HUES48 (cell line): ENCODE data around the gene LAX1.
"Not testable (repeated sequence)": the region's sequence is repeated elsewhere in the genome, so short reads cannot be mapped to it uniquely, and the experiment has no call there.

Source experiments
- H3K27ac ChIP-seq: one replicate; pipeline ENCODE4 v1.7.0; 2013; ENCODE audit warnings: low read depth, low read length, inconsistent platforms
- H3K27me3 ChIP-seq: 2 replicates; pipeline ENCODE4 v1.6.1; 2013; ENCODE audit warnings: mild to moderate bottlenecking, low read length; ENCODE audit not compliant: control insufficient read depth, insufficient read depth
- H3K36me3 ChIP-seq: 2 replicates; pipeline ENCODE4 v1.6.1; 2013; ENCODE audit warnings: low read length; ENCODE audit not compliant: control insufficient read depth, insufficient read depth
- H3K4me1 ChIP-seq: 2 replicates; pipeline ENCODE4 v1.6.1; 2013; ENCODE audit warnings: mild to moderate bottlenecking, low read length; ENCODE audit not compliant: control insufficient read depth, insufficient read depth
- H3K4me3 ChIP-seq: 2 replicates; pipeline ENCODE4 v1.5.1; 2013; ENCODE audit warnings: mild to moderate bottlenecking, low read depth, low read length
- H3K9ac ChIP-seq: 2 replicates; pipeline ENCODE4 v1.6.1; 2013; ENCODE audit warnings: mild to moderate bottlenecking, low read depth, low read length, moderate library complexity
- H3K9me3 ChIP-seq: 2 replicates; pipeline ENCODE4 v1.6.1; 2013; ENCODE audit warnings: low read length; ENCODE audit not compliant: control insufficient read depth, insufficient read depth

LAX1 gene

DNA sequence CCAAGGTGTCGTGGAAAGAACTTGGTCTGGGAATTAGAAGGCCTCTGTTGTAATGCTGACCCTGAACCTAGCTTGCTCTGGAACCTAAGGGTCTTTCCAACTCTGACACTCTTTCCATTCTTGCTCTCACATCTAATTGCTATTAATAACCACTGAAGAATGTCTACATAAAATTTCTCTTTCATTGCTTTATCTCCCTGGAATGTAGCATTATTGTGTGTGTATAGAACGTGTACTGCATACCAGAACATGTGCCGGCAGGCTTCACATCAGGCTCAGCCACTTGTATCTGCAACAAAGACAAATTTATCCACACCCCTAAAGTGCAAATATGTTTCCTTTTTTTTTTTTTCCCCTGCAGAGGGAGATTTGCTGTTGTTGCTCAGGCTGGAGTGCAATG lies 13.9 kb upstream of the LAX1 start:
- Histone ChIP-seq H3K27ac (no peak overlapping the region), H3K4me3 (no peak overlapping the region), H3K27me3 (no peaks in the 10 kb centered on the region), H3K36me3 (no peaks in the 10 kb centered on the region), H3K9me3 (no peaks in the 10 kb centered on the region), H3K9ac (no peak overlapping the region), H3K4me1 (no peaks in the 10 kb centered on the region)

DNA sequence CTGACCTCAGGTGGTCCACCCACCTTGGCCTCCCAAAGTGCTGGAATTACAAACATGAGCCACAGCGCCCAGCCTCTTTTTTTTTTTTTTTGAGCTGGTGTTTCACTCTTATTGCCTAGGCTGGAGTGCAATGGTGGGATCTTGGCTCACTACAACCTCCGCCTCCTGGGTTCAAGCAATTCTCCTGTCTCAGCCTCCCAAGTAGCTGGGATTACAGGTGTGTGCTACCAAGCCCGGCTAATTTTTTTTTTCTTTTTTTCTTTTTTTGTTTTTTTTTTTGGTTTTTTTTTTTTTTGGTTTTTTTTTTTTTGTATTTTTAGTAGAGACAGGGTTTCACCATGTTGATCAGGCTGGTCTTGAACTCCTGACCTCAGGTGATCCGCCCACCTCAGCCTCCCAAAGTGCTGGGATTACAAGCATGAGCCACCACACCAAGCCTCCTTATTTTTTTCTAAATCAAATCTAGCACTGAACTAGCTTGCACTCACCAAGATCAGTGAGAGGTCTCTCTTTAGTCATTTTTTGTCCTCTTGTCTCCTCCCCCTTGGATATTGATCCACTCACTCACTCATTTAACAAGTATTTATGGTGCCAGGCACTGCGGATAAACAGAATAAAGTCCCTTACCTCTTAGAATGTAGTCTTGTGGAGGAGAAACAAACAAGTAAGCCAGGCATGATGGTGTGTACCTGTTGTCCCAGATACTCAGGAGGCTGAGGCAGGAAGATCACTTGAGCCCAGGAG lies 13.2 kb upstream of the LAX1 start:
- not testable (repeated sequence) for H3K36me3 ChIP-seq, H3K4me3 ChIP-seq, H3K9me3 ChIP-seq, H3K4me1 ChIP-seq, H3K27ac ChIP-seq, H3K9ac ChIP-seq, H3K27me3 ChIP-seq

DNA sequence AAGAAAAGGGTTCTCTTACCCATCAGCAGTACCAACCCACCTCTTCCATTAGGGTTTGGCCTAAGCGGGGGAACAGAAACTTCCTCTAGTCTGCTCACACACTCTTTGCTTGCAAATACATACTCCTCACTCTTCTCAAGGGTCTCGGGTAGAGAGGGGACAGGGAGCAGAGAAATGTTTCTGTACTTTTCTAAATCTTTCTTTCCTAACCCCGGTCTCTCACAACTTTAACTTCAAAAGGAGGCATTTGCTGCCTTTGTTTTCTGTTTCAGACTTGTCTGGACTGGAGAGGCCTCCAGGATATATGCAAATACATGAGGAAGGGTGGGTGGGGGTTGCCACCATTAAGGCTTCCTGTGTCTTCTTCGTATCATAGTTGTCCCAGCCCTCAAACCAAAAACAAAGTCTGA lies 10.5 kb upstream of the LAX1 start:
- Histone ChIP-seq H3K4me3 (no peak overlapping the region), H3K27ac (no peak overlapping the region), H3K27me3 (no peaks in the 10 kb centered on the region), H3K9me3 (no peaks in the 10 kb centered on the region), H3K36me3 (no peaks in the 10 kb centered on the region), H3K9ac (no peak overlapping the region), H3K4me1 (no peaks in the 10 kb centered on the region)

DNA sequence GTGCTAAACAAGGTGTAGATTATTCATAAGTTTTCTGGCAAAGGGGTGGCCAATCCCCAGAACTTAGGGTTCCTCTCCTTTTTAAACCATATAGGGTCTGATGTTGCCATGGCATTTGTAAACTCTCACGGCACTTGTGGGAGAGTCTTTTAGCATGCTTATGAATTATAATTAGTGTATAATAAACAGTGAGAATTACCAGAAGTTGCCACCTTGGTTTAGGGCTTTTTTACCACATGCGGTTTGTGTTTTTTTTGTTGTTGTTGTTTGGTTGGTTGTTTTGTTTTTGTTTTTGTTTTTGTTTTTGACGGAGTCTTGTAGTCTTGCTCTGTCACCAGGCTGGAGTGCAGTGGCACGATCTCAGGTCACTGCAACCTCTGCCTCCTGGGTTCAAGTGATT lies 8.9 kb upstream of the LAX1 start:
- no peaks in the 10 kb centered on the region for H3K9me3 ChIP-seq
- H3K9ac ChIP-seq: no peak overlapping the region
- no peak overlapping the region for H3K4me3 ChIP-seq
- H3K4me1 ChIP-seq: no peaks in the 10 kb centered on the region
- no peaks in the 10 kb centered on the region for H3K27me3 ChIP-seq
- no peaks in the 10 kb centered on the region for H3K36me3 ChIP-seq
- no peak overlapping the region for H3K27ac ChIP-seq

DNA sequence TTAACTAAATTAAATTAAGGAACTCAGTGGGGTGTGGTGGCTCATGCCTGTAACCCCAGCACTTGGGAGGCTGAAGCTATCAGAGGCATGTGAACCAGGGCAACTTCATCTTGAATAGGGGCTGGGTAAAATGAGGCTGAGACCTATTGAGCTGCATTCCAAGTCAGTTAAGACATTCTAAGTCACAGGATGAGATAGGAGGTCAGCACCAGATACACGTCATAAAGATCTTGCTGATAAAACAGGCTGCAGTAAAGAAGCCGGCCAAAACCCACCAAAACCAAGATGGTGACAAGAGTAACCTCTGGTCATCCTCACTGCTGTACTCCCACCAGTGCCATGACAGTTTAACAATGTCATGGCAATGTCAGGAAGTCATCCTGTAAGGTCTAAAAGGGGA lies 6.2 kb upstream of the LAX1 start:
- H3K27ac ChIP-seq, H3K9me3 ChIP-seq, H3K36me3 ChIP-seq, H3K9ac ChIP-seq, H3K4me1 ChIP-seq, H3K4me3 ChIP-seq, H3K27me3 ChIP-seq: not testable (repeated sequence)

DNA sequence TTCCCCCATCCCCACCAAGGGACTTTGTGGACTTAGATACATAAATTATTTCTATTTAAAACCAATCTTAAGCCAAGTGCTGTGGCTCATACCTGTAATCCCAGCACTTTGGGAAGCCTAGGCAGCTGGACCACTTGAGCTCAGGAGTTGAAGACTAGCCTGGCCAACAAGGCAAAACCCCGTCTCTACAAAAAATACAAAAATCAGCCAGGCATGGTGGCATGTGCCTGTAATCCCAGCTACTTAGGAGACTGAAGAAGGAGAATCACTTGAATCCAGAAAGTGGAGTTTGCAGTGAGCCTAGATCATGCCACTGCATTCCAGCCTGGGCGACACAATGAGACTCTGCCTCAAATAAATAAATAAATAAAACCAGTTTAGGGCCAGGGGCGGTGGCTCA lies 4.5 kb upstream of the LAX1 start:
- H3K4me1 ChIP-seq: no peaks in the 10 kb centered on the region
- no peak overlapping the region for H3K27ac ChIP-seq
- H3K9me3 ChIP-seq: no peaks in the 10 kb centered on the region
- no peaks in the 10 kb centered on the region for H3K27me3 ChIP-seq
- H3K4me3 ChIP-seq: no peak overlapping the region
- H3K9ac ChIP-seq: no peak overlapping the region
- no peaks in the 10 kb centered on the region for H3K36me3 ChIP-seq

DNA sequence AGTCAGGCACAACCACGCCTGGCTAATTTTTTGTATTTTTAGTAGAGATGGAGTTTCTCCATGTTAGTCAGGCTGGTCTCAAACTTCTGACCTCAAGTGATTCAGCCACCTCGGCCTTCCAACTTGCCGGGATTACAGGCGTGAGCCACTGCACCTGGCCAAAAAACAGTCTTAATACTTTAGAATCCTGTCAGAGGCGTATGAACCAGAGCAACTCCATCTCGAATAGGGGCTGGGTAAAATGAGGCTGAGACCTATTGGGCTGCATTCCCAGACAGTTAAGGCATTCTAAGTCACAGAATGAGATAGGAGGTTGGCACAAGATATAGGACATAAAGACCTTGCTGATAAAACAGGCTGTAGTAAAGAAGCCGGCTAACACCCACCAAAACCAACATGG lies 3.0 kb upstream of the LAX1 start:
- not testable (repeated sequence) for H3K36me3 ChIP-seq, H3K27me3 ChIP-seq, H3K27ac ChIP-seq, H3K9me3 ChIP-seq, H3K4me1 ChIP-seq, H3K9ac ChIP-seq, H3K4me3 ChIP-seq

DNA sequence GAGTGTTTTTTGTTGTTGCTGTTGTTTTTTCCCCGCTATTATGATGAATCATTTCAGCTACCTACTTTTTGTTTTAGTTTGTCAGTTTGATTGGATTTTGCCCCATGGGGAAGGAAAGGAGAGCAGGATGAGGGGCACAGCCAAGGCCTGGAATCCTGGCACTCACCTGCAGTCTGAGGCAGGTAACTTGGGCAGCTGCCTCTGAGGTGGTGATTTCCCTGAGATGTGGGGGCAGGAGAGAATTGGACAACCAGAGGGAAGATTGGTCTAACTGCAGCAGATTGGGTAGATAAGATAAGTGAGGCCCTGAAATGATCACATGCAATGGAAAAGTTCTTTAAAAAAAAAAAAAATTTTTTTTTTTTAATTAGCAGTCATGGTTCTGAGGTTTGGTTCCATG lies 1.5 kb upstream of the LAX1 start:
- Histone ChIP-seq H3K4me3 (no peak overlapping the region), H3K27ac (no peak overlapping the region), H3K9ac (no peak overlapping the region), H3K9me3 (no peaks in the 10 kb centered on the region), H3K27me3 (no peaks in the 10 kb centered on the region), H3K4me1 (no peaks in the 10 kb centered on the region), H3K36me3 (no peaks in the 10 kb centered on the region)

DNA sequence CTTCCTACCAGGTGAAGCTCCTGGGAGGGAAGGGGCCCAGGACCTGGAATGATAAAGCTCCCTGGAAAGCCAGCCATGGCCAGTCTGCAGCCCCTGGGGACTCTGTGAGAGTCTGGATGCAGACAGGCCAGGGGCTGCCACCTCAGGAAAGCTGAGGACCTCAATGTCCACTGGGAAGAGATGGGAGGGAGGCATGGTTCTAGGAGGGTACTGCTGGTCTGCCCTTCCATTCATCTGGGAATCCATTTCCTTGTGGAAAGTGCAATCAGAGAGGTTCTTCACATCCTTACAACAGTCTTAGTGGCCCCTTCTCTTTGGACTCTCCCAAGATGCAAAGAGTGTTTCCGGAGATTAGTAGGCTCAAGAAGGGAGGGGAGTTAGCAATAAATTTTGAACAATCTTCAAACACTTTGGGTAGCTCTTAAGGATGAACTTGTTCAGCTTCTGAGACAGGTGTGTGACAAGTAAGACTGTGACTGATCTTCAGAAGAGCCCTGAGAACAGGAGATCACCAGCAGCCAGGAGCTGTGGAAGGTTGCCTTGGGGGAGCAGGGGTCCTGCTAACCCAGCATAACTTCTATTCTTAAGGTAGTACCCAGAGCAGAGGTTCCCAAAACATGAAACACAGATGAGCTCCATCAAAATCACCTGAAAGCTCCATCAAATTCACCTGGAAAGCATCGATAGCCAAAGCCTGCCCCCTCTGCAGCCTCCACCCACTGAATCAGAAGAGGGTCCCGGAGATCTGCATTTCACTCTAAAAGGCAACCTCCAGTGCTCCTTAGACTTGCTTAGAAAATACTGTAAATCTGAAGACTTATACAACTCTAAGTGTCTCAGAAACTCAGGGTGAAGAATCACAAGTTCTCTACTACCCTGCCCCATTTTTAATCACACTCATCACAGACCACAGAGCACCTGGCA lies 616 bp upstream of the LAX1 start:
- no peak overlapping the region for H3K9ac ChIP-seq
- H3K36me3 ChIP-seq: no peaks in the 10 kb centered on the region
- no peaks in the 10 kb centered on the region for H3K9me3 ChIP-seq
- no peaks in the 10 kb centered on the region for H3K4me1 ChIP-seq
- no peak overlapping the region for H3K27ac ChIP-seq
- no peak overlapping the region for H3K4me3 ChIP-seq
- no peaks in the 10 kb centered on the region for H3K27me3 ChIP-seq

DNA sequence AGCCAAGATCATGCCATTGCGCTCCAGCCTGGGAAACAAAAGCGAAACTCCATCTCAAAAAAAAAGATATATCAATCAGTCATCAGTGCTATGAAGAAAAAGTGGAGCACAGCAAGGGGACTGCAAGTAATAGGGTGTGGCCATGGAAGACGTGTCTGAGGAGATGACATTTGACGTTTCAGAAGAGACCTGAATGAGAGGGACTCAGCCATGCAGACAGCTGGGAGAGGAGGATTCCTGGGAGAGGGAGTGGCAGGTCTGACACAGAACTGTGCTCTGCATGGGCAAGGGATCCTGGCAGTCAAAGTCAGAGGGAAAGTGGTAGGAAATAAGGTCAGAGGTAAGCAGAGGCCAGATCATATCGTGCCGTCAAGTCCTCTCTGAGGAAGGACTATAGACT lies 3.3 kb downstream of the LAX1 start:
- Histone ChIP-seq H3K9me3 (no peaks in the 10 kb centered on the region), H3K4me3 (no peak overlapping the region), H3K4me1 (no peaks in the 10 kb centered on the region), H3K9ac (no peak overlapping the region), H3K27me3 (no peaks in the 10 kb centered on the region), H3K36me3 (no peaks in the 10 kb centered on the region), H3K27ac (no peak overlapping the region)

DNA sequence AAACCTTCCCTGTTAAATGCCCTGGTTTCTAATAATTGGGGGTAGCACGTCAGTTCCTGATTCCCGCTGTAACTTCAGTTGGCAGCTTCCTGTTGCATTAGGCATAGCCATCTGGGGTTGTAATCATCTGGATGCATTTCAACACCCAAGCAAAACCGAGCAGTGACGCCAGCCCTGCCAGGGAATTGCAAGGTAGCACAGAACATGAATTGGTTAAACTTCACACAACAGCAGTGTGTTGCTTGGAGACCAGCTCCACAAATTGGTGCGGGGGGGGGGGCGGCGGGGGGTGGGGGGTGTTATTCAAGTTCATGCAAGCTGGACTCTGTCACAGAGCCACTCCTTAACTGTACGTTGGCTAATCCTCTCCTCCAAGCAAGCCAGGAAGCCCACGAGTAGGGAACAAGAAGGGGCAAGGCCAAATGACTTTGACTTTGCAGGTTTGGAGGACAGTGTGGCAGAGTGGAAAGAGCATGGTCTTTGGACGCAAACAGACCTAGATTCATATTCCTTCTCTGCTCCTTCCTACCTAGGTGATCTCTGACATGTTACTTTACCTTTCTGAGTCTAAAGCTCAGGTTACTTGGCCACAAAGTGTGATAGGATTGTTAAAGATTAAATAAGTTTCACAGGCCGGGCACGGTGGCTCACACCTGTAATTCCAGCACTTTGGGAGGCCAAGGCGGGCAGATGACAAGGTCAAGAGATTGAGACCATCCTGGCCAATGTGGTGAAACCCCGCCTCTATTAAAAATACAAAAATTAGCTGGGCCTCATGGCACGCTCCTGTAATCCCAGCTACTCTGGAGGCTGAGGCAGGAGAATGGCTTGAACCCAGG lies 4.7 kb downstream of the LAX1 start:
- Histone ChIP-seq H3K27me3 (no peaks in the 10 kb centered on the region), H3K4me3 (no peak overlapping the region), H3K27ac (no peak overlapping the region), H3K36me3 (no peaks in the 10 kb centered on the region), H3K9me3 (no peaks in the 10 kb centered on the region), H3K4me1 (no peaks in the 10 kb centered on the region), H3K9ac (no peak overlapping the region)
